NCI-H128 (cell line): Measurements from ENCODE around the gene PRDM15.

Experiments
- DNase-seq: peaks from one replicate; lab custom pipeline; 2025; ENCODE audit not compliant: unreplicated experiment; lab: John Stamatoyannopoulos, UW

PRDM15 gene

GRCh38 chr21:41907496-41908258 is 28.5 kb upstream of the PRDM15 start:
- no peak for DNase-seq

- DNase-seq: no peak
These were observed 27.6 kb upstream of the PRDM15 start for GRCh38 chr21:41906770-41907169.

GRCh38 chr21:41903559-41904351 is 24.6 kb upstream of the PRDM15 start:
- no peak for DNase-seq

GRCh38 chr21:41902946-41903345 is 23.8 kb upstream of the PRDM15 start:
- DNase-seq: no peak

GRCh38 chr21:41901782-41902181 is 22.6 kb upstream of the PRDM15 start:
- no peak for DNase-seq

GRCh38 chr21:41901099-41901498 is 22.0 kb upstream of the PRDM15 start:
- no peak for DNase-seq

- DNase-seq: no peak
These were observed 21.3 kb upstream of the PRDM15 start for GRCh38 chr21:41900401-41900800.

GRCh38 chr21:41899426-41900202 is 20.5 kb upstream of the PRDM15 start:
- DNase-seq: no peak

- no peak for DNase-seq
These were observed 19.9 kb upstream of the PRDM15 start for GRCh38 chr21:41898998-41899397.

- no peak for DNase-seq
These were observed 18.6 kb upstream of the PRDM15 start for GRCh38 chr21:41897700-41898099.

GRCh38 chr21:41897047-41897669 is 18.0 kb upstream of the PRDM15 start:
- DNase-seq: no peak

GRCh38 chr21:41895643-41896493 is 16.7 kb upstream of the PRDM15 start:
- no peak for DNase-seq

- no peak for DNase-seq
These were observed 15.9 kb upstream of the PRDM15 start for GRCh38 chr21:41894922-41895557.

- DNase-seq: no peak
These were observed 15.4 kb upstream of the PRDM15 start for GRCh38 chr21:41894511-41894910.

- DNase-seq: no peak
These were observed 13.6 kb upstream of the PRDM15 start for GRCh38 chr21:41892726-41893125.

- DNase-seq: no peak
These were observed 12.0 kb upstream of the PRDM15 start for GRCh38 chr21:41891132-41891531.

- DNase-seq: no peak
These were observed 11.2 kb upstream of the PRDM15 start for GRCh38 chr21:41890355-41890754.

- no peak for DNase-seq
These were observed 9.7 kb upstream of the PRDM15 start for GRCh38 chr21:41888749-41889376.

GRCh38 chr21:41887667-41888066 is 8.5 kb upstream of the PRDM15 start:
- no peak for DNase-seq
